ENCODE results near the gene MRM2. TPM values are rescaled to one million over a fixed set of nuclear protein-coding genes. Genes with fewer than 3 reads are reported as not detected.

The MRM2 gene
- total RNA-seq, 4 donors from 2014 or later: 2.1 to 29.4 (median 12.8) TPM

GRCh38 chr7:2215851-2216250 is 26.2 kb downstream of the MRM2 start:
- TF ChIP-seq POLR2A (IDR thresholded peaks at IDR 0.05): no peak
- no peak for TF ChIP-seq CTCF (IDR thresholded peaks at IDR 0.05)
- Histone ChIP-seq H3K4me1 (no peaks in the 10 kb centered on the region), H3K27ac (no peak overlapping the region), H3K36me3 (no peaks in the 10 kb centered on the region), H3K27me3 (no peaks in the 10 kb centered on the region), H3K9me3 (no peaks in the 10 kb centered on the region), H3K4me3 (no peak overlapping the region)
- DNase-seq: no peak
- intact Hi-C loops (cut with DNase I; ENCODE audit: low total_unique reads): no loop called here

GRCh38 chr7:2214636-2215035 is 27.4 kb downstream of the MRM2 start:
- H3K4me1 ChIP-seq: no peaks in the 10 kb centered on the region
- no peak for DNase-seq
- H3K4me3 ChIP-seq: no peak overlapping the region
- H3K36me3 ChIP-seq: no peaks in the 10 kb centered on the region
- intact Hi-C loops (cut with DNase I; ENCODE audit: low total_unique reads): no loop called here
- TF ChIP-seq CTCF (IDR thresholded peaks at IDR 0.05): no peak
- TF ChIP-seq POLR2A (IDR thresholded peaks at IDR 0.05): no peak
- no peaks in the 10 kb centered on the region for H3K9me3 ChIP-seq
- no peaks in the 10 kb centered on the region for H3K27me3 ChIP-seq
- no peak overlapping the region for H3K27ac ChIP-seq

GRCh38 chr7:2213551-2214215 is 28.3 kb downstream of the MRM2 start:
- H3K27ac ChIP-seq: no peak overlapping the region
- no peaks in the 10 kb centered on the region for H3K27me3 ChIP-seq
- no peak for TF ChIP-seq POLR2A (IDR thresholded peaks at IDR 0.05)
- TF ChIP-seq CTCF (IDR thresholded peaks at IDR 0.05): no peak
- no peak for DNase-seq
- intact Hi-C loops (cut with DNase I; ENCODE audit: low total_unique reads): no loop called here
- no peaks in the 10 kb centered on the region for H3K4me1 ChIP-seq
- no peaks in the 10 kb centered on the region for H3K36me3 ChIP-seq
- H3K4me3 ChIP-seq: no peak overlapping the region
- H3K9me3 ChIP-seq: no peaks in the 10 kb centered on the region

GRCh38 chr7:2212906-2213305 is 29.1 kb downstream of the MRM2 start:
- intact Hi-C loops (cut with DNase I; ENCODE audit: low total_unique reads): no loop called here
- TF ChIP-seq POLR2A (IDR thresholded peaks at IDR 0.05) (no peak), CTCF (IDR thresholded peaks at IDR 0.05) (no peak)
- H3K36me3 ChIP-seq: no peaks in the 10 kb centered on the region

GRCh38 chr7:2211926-2212325 is 30.1 kb downstream of the MRM2 start:
- DNase-seq: no peak
- Histone ChIP-seq H3K27me3 (no peaks in the 10 kb centered on the region), H3K27ac (no peak overlapping the region), H3K36me3 (no peaks in the 10 kb centered on the region), H3K4me1 (no peaks in the 10 kb centered on the region), H3K9me3 (no peaks in the 10 kb centered on the region), H3K4me3 (no peak overlapping the region)
- intact Hi-C loops (cut with DNase I; ENCODE audit: low total_unique reads): no loop called here
- TF ChIP-seq CTCF (IDR thresholded peaks at IDR 0.05) (no peak), POLR2A (IDR thresholded peaks at IDR 0.05) (no peak)

More at GRCh38 chr7:2212906-2213305, 29.1 kb downstream of the MRM2 start:
- H3K27me3 ChIP-seq: no peaks in the 10 kb centered on the region
- no peak overlapping the region for H3K4me3 ChIP-seq
- no peaks in the 10 kb centered on the region for H3K4me1 ChIP-seq
- no peaks in the 10 kb centered on the region for H3K9me3 ChIP-seq
- H3K27ac ChIP-seq: no peak overlapping the region
- DNase-seq: no peak

Data from uterus (tissue), 4 donors.